GM12892 (cell line): Measurements from ENCODE around the gene BFSP2.

ENCODE experiments used
- DNase-seq: peaks from one replicate; pipeline ENCODE4 v3.0.0; 2011; ENCODE audit not compliant: insufficient read length
- FAIRE-seq: peaks from 2 replicates; lab custom pipeline; 2011; peaks lifted over from hg19 to GRCh38; lab: Jason Lieb, UNC
- POLR2A ChIP-seq: IDR thresholded peaks from 2 replicates; pipeline ENCODE4 v1.6.1; 2011; ENCODE audit warnings: low read depth, low read length, control low read depth
- POLR2AphosphoS5 ChIP-seq: IDR thresholded peaks from 2 replicates; pipeline ENCODE4 v1.6.1; 2011; ENCODE audit warnings: low read depth, low read length, control low read depth
- TAF1 ChIP-seq: IDR thresholded peaks from 2 replicates; pipeline ENCODE4 v1.6.1; 2011; ENCODE audit warnings: low read depth, mild to moderate bottlenecking, control low read depth, low read length, borderline replicate concordance

BFSP2 gene

GRCh38 chr3:133369068-133369440 is 30.8 kb upstream of the BFSP2 start:
- DNase-seq (no peak), FAIRE-seq (no peak)
- TF ChIP-seq POLR2AphosphoS5, result no peak
- no peak for TF ChIP-seq TAF1
- no peak for TF ChIP-seq POLR2A

DNA sequence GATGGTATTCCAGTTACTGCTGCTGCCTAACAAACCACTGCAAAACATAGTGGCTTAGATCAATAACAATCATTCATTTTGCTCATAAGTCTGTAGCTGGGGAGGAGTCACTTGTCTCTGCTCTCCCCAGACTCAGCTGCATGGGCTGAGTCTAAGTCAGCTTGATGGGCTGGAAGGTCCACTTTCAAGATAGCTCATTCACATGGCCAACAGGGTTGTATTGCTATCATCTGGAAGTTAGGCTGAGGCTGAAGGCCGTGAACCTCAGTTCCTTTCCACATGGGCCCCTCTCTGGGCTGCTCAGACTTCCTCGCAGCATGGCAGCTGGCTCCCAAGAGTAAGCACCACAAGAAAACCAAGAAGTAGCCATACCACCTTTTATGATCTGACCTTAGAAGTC is 28.7 kb upstream of the BFSP2 start:
- FAIRE-seq, result no peak
- TF ChIP-seq POLR2AphosphoS5, result no peak
- no peak for TF ChIP-seq POLR2A
- DNase-seq, result no peak

DNA sequence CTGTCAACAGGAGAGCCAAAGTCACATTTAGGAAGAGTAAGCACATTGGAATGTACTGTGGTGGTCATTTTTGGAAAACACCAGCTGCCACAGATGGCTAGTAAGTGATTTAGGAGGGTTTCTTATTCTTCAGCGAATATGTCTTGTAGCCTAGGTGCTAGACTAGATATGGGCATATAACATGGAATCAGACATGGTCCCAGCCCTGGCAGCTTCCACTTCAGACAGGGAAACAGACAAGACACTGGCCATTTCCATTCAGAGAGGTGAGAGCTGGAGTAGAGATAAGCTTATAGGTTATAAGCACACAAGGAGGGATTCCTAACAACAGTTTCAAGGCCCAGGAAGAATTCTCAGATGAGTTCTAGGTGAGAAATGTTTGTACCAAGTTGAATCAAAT is 28.2 kb upstream of the BFSP2 start:
- FAIRE-seq (no peak), DNase-seq (no peak)
- no peak for TF ChIP-seq TAF1

GRCh38 chr3:133374708-133375402 is 25.0 kb upstream of the BFSP2 start:
- no peak for TF ChIP-seq TAF1
- TF ChIP-seq POLR2AphosphoS5, result no peak
- no peak for TF ChIP-seq POLR2A
- DNase-seq, result no peak
- FAIRE-seq, result no peak

DNA sequence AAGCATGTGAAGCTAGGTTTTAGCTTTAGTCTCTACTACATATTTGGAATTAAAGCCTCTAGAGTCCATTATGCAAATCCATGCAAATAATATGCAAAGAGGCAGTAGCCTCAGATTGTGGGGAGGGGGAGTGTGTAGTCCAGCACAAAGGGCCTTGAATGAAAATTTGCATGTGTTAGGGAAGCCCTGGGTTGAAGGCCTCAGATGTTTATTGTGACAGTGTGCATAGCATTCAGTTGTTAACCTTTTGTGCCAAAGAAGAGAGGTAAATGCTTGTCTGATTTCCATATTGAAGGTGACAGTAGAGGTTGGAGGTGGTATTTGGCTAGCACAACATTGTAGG is 24.5 kb upstream of the BFSP2 start:
- no peak for DNase-seq
- no peak for FAIRE-seq
- TF ChIP-seq TAF1 (no peak), POLR2A (no peak)

DNA sequence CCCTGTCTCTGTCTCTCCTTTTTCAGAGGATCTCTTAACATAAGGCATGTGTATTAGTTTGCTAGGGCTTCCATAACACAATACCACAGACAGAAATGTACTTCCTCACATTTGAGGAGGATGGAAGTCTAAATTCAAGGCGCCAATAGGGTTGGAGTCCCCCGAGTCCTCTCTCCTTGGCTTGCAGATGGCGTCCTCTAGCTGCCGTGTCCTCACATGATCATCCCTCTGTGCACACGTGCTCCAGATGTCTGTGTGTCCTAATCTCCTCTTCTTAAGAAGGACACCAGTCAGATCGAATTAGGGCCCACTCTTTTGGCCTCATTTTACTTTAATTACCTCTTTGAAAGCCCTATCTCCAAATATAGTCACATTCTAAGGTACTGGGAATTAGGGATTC is 23.0 kb upstream of the BFSP2 start:
- DNase-seq (no peak), FAIRE-seq (no peak)
- no peak for TF ChIP-seq POLR2A
- TF ChIP-seq TAF1, result no peak
- TF ChIP-seq POLR2AphosphoS5, result no peak

GRCh38 chr3:133377396-133377795 is 22.5 kb upstream of the BFSP2 start:
- FAIRE-seq (peak; percentile 33), DNase-seq (no peak)
- no peak for TF ChIP-seq TAF1
- no peak for TF ChIP-seq POLR2AphosphoS5
- no peak for TF ChIP-seq POLR2A

DNA sequence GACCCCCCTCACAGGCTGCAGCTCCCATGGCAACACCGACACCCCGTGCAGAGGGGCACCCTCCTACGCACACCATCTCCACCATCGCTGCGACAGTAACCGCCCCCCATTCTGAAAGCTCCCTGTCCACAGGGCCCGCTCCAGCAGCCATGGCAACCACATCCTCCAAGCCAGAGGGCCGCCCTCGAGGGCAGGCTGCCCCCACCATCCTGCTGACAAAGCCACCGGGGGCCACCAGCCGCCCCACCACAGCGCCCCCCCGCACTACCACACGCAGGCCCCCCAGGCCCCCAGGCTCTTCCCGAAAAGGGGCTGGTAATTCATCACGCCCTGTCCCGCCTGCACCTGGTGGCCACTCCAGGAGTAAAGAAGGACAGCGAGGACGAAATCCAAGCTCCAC is 19.9 kb upstream of the BFSP2 start:
- TF ChIP-seq POLR2AphosphoS5 (no peak), TAF1 (no peak), POLR2A (no peak)
- FAIRE-seq (no peak), DNase-seq (no peak)

DNA sequence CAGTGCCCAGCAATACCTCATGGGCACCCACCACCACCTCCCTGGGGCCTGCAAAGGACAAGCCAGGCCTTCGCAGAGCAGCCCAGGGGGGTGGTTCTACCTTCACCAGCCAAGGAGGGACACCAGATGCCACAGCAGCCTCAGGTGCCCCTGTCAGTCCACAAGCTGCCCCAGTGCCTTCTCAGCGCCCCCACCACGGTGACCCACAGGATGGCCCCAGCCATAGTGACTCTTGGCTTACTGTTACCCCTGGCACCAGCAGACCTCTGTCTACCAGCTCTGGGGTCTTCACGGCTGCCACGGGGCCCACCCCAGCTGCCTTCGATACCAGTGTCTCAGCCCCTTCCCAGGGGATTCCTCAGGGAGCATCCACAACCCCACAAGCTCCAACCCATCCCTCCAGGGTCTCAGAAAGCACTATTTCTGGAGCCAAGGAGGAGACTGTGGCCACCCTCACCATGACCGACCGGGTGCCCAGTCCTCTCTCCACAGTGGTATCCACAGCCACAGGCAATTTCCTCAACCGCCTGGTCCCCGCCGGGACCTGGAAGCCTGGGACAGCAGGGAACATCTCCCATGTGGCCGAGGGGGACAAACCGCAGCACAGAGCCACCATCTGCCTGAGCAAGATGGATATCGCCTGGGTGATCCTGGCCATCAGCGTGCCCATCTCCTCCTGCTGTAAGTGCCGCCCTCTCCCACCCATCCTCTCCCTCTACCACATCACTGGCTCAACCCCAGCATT is 19.2 kb upstream of the BFSP2 start:
- DNase-seq (no peak), FAIRE-seq (no peak)
- TF ChIP-seq POLR2AphosphoS5, result no peak
- no peak for TF ChIP-seq POLR2A
- TF ChIP-seq TAF1, result no peak

DNA sequence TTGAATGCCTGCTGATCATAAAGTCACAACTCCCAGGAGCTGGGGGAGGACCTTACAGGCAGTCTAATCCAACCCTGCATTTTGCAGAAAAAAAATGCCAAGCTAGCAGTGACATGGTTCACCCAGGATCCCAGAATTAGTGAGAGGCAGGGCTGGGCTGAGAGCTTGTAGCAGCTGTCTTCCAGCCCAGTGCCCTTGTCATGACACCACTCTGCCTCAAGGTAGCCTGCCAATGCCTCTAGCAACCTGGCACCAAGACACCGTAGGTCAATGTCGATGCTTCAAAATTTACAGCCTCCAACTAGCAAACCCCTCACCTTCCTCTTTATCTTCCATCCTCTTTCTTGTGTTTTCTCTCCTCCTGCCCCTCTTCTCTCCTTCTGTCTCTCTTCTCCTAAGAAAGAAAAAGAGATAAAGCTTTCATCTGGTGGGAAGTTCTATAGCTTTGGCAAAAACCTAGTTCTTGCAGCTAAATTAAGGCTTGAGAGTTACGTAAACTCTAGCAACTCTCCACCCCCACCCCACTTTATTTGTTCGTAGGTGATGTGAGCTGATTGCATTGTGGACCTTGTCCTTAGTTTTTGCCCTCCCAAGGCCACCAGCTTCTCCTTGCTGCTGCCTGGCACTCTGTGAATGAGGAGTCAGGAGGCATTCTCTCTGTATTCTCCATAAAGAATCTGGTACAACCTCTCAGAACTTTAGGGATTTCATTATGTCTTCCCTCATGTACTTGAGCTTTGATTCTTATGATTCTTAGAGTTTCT is 18.3 kb upstream of the BFSP2 start:
- no peak for DNase-seq
- FAIRE-seq, result no peak
- TF ChIP-seq POLR2AphosphoS5, result no peak
- TF ChIP-seq POLR2A, result no peak
- TF ChIP-seq TAF1, result no peak

DNA sequence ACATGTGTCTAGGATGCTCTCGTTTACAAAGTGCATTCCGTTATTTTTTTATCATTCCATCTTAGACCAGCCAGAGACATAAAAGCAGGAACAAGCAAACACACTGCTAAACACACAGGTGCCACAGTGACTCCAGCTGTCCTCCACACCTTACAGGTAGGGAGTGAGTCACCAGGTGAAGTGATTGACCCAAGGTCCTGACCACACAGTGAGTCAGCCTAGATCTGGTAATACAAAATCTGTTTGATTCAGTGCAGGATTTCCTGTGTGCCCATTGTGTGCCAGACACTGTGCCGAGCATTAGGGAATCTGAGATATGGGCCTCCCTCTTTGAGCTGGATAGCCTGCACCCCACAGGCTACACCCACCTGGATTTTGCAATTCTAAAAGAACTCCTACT is 16.7 kb upstream of the BFSP2 start:
- FAIRE-seq (no peak), DNase-seq (no peak)
- TF ChIP-seq POLR2AphosphoS5 (no peak), POLR2A (no peak), TAF1 (no peak)

DNA sequence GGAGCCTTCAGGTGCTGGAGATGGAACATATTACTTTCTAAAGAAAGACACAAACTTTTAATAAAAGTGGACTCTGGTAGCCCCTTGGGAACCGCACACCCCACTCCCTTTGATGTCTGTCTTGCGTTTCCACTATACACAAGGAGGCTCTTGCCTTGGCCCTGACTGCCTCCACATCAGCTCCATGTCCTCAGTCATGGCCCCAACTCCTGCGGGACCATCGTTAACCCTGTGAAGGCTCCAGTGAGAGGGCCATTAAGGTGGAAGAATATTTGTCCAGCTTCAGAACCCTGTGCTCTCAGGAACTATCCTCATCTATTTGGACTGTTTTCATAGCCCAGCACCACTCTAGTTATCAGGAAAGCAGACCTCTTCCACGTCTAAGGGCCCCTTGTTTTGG is 16.1 kb upstream of the BFSP2 start:
- FAIRE-seq (no peak), DNase-seq (no peak)
- no peak for TF ChIP-seq TAF1
- TF ChIP-seq POLR2A, result no peak
- TF ChIP-seq POLR2AphosphoS5, result no peak
